T-helper 2 cell treated with Interferon-gamma antibody and Interleukin-4, amounts not matched to agents 100 ng/mL and 5 ng/mL, for 36 hours (primary cell): Measurements from ENCODE around the gene B4GALT2. TPM values are rescaled to one million over a fixed set of nuclear protein-coding genes. Genes with fewer than 3 reads are reported as not detected.

Experiments used
- intact Hi-C: fragments of 100-400 bp; cut with micrococcal nuclease; formaldehyde crosslinking; loops from one replicate; pipeline ENCODE4 v1.15.1; 2023
- total RNA-seq: library from RNA; stranded (reverse); gene quantifications from 2 replicates; pipeline ENCODE4 v1.2.3, GENCODE V29; 2022

B4GALT2 gene, protein sequence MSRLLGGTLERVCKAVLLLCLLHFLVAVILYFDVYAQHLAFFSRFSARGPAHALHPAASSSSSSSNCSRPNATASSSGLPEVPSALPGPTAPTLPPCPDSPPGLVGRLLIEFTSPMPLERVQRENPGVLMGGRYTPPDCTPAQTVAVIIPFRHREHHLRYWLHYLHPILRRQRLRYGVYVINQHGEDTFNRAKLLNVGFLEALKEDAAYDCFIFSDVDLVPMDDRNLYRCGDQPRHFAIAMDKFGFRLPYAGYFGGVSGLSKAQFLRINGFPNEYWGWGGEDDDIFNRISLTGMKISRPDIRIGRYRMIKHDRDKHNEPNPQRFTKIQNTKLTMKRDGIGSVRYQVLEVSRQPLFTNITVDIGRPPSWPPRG
- 20.1 and 21.1 TPM in 2 replicates for total RNA-seq

DNA sequence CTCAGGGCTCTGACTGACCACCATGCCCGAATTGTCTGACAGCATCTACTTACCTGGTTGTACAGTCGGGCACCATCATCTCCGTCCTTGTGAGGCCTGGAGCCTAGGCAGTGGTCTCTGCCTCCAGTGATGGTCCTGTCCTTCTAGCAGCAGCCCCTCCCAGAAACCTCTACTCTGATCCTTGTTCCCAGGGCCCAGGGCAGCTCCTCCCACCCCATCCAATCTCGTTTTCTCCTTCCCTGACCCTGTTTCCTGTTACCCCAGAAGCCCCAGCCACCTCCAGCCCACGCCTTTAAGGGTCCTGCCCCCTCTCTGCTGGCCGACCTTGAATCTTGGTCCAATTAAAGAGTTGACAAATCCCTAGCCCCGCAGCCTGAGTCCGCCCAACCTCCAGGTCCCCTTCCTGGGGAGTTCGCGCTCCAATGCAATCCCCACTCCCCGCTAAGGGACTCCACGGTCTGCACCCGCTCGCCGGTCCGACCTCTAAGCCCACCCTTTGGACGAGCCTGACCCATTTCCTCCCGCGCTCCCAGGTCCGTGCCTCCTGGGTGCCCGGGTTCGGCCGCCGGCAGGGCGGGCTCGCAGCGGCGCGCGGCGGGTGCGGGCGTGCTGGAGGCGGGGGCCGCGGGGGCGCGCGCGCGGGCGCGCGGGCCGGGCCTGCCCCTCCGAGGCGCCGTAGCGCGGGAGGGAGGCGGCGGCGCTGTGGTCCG, at the start of gene B4GALT2:
TSS of gene B4GALT2 (plus strand) at position 660 of the 710 bp plus-strand sequence. CDS start 1,951 bp downstream, outside the sequence.
- intact Hi-C loops: no loop called here

DNA sequence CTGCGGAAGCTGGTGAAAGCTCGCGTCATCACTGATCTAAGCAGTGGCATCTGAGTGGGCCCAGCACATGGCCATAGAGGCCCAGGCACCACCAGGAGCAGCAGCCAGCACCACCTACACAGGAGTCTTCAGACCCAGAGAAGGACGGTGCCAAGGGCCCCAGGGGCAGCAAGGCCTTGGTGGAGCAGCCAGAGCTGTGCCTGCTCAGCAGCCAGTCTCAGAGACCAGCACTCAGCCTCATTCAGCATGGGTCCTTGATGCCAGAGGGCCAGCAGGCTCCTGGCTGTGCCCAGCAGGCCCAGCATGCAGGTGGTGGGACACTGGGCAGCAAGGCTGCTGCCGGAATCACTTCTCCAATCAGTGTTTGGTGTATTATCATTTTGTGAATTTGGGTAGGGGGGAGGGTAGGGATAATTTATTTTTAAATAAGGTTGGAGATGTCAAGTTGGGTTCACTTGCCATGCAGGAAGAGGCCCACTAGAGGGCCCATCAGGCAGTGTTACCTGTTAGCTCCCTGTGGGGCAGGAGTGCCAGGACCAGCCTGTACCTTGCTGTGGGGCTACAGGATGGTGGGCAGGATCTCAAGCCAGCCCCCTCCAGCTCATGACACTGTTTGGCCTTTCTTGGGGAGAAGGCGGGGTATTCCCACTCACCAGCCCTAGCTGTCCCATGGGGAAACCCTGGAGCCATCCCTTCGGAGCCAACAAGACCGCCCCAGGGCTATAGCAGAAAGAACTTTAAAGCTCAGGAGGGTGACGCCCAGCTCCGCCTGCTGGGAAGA, 48.7 kb upstream of the B4GALT2 start:
- intact Hi-C loops: no loop called here

DNA sequence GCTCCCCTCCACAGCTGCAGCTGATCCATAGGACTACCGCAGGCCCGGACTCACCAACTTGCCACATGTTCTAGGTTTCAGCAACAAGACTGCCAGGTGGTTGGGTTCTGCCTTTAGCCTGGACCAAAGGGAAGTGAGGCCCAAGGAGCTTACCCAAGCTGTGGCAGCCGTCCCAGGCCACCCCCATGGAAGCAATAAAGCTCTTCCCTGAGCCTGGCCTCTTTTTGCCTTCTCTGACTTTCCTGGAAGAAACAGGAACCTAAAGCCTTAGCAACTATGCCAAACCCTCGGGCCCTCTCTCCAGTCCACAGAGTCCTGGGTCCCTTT, 48.1 kb upstream of the B4GALT2 start:
- intact Hi-C loops: no loop called here

DNA sequence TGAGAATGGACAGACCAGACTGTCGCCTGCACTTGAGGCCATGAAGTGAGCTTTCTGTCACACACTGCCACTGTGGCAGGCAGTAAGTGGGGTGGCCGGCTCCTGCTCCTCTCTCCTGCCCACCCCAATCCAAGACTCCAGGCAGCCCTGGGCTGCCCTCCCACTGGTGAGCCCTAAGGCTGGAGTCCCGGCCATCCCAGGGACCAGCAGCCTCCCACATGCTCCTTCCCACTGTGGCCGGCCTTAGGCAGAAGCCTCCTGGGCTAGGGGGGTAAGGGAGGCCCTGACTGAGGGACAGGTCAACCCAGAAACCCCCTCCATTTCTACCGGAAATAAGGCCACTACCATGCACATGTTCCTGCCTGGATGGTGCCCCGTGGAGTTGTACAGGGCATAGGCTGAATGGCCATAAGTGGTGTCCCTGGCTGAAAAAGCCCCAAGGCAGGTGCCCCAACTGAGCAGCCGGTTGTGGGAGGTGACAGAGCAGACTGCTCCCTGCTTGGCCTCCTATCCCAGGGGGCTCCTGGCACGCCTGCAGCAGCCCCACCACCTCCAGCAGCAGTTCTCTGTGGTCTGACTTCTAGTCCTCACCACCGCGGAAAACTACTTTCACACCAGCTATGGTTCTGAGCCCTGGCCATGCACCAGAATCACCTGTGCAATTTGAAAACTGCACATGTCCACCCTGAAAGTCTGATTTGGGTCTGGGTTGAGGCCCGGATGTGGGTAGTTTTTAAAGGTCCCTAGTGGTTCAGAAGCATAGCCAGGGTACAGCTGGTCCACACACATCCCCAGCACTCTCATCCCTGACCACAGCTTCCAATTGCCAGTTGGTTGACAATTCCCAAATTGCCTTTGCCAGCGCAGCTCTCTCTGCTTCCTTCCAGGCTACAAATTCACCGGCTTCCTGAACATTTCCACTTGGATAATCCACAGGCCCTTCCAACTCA, 47.0 kb upstream of the B4GALT2 start:
- intact Hi-C loops: no loop called here

DNA sequence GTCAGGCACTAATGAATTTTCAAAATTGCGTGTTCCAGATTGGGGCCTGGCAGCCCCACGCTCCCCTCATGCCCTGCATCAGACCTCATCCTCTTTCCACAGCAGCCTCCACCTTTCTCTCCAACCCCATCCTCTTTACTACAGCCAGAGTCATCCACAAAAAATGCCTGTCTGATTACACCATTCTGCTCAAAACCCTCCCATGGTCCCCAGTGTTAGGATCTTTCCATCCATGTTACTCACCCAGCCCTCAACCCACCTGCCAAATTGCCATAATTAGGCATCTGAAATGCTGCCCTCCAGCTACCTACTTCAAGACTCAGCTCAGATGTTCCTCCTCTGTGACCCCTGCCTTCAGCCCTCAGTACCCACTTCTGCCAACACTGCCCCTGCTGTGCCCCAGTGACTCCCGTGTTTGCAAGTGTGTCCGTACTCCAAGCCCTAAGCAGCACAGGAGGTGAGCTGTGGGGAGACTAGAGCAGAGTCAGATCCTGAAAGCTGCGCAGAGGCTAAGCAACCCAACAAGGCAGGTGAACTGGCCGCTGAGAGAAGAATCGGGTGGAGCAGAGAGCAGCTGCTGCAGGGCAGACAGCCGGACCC, 46.1 kb upstream of the B4GALT2 start:
- intact Hi-C loops: no loop called here

DNA sequence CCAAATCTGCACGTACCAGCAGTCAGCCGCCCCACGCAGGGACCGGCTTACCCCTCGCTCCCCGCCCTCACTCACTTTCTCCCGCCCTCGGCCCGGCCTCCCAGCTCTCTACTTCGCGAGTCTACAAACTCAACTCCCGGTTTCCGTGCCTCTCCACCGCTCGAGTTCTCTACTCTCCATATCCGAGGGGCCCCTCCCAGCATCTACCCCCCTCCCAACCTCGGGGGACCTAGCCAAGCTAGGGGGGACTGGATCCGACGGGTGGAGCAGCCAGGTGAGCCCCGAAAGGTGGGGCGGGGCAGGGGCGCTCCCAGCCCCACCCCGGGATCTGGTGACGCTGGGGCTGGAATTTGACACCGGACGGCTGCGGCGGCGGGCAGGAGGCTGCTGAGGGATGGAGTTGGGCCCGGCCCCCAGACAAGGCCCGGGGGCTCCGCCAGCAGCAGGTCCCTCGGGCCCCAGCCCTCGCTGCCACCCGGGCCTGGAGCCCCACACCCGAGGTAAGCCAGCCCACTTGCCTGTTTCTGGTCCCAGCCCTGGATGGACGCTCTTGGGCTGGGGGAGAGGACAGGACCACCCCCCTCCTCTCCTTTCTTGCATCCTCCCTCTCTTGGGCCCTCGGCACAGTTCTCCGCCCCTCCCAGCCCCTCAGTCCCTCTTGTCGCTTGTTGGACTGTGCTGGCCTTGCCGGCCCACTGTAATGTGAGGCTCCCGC, 45.5 kb upstream of the B4GALT2 start, which contains the start of gene ARTN:
TSS of gene ARTN (plus strand) at position 416 of the 715 bp plus-strand sequence. CDS start 1,856 bp downstream, outside the sequence.
- intact Hi-C loops: loop anchor here (1.0 kb wide), 2 partner anchors 170 to 404 kb away; no protein-coding TSS in a partner anchor

DNA sequence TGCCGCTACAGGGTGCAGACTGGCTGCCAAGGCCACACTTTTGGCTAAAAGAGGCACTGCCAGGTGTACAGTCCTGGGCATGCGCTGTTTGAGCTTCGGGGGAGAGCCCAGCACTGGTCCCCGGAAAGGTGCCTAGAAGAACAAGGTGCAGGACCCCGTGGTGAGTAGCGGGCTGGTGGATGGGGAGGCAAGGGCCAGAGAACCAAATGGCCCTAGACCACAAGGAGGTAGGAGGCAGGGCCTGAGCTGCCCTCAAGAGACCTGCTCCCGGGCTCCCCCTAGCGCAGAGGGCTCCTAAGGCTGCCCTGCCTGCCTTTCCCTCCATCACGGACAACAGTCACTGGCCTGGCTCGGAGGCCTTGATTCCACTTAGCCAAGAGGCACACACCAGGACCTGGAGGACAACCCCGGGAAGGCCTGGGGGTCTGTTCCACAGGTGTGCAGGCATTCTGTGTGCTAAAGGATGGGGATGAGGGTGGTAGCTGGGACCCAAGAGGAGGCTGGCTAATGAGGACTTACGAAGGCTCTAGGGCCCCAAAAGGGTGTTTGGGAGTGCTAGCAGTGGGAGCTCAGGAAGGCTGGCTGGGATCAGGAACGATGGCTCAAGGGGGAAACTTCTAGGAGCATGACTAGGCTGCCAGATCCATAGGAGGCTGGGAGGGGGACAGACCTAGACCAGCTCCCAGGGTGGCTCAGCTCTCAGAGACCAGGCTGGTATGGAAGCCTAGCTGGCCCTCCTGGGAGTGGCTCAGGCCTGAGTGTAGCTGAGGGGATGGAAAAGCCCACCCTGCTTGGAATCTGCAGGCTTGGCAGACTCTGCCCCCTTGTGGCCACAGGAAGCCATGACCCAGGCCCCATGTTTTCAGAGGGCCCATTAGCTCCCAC, 44.7 kb upstream of the B4GALT2 start:
- intact Hi-C loops: loop anchor here (1.0 kb wide), 2 partner anchors 171 to 405 kb away; no protein-coding TSS in a partner anchor

DNA sequence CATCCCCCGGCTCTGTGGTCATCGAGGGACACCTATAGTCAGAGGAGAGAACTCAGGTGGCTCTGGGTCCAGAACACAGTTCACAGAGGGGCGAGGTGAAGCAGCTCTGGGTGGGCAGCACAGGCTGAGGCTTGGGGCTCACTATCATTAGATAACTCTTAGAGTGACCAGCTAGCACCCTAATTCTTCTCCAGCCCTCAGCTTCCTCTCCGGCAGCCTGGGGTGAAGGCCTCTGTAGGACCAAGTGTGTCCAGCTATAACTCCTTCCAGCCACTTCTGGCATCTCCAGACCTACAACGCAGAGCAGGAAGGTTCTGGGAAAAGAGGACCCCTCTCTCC, 44.1 kb upstream of the B4GALT2 start:
- intact Hi-C loops: loop anchor here (1.0 kb wide), 2 partner anchors 172 to 406 kb away; no protein-coding TSS in a partner anchor

DNA sequence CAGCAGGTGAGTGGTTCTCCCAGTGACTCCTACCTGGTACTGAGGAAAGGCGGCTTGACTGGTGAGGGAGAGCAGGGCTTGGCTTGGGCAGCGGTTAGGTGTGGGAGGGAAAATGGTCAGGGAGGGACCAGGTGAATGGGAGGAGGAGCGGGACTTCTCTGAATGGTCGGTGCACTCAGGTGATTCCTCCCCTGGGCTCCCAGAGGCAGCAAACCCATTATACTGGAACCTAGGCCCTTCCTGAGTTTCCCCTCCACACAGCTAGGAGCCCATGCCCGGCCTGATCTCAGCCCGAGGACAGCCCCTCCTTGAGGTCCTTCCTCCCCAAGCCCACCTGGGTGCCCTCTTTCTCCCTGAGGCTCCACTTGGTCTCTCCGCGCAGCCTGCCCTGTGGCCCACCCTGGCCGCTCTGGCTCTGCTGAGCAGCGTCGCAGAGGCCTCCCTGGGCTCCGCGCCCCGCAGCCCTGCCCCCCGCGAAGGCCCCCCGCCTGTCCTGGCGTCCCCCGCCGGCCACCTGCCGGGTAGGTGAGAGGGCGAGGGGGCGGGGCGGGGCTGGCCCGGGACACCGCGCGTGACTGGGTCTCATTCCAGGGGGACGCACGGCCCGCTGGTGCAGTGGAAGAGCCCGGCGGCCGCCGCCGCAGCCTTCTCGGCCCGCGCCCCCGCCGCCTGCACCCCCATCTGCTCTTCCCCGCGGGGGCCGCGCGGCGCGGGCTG, 43.1 kb upstream of the B4GALT2 start:
- intact Hi-C loops: no loop called here

DNA sequence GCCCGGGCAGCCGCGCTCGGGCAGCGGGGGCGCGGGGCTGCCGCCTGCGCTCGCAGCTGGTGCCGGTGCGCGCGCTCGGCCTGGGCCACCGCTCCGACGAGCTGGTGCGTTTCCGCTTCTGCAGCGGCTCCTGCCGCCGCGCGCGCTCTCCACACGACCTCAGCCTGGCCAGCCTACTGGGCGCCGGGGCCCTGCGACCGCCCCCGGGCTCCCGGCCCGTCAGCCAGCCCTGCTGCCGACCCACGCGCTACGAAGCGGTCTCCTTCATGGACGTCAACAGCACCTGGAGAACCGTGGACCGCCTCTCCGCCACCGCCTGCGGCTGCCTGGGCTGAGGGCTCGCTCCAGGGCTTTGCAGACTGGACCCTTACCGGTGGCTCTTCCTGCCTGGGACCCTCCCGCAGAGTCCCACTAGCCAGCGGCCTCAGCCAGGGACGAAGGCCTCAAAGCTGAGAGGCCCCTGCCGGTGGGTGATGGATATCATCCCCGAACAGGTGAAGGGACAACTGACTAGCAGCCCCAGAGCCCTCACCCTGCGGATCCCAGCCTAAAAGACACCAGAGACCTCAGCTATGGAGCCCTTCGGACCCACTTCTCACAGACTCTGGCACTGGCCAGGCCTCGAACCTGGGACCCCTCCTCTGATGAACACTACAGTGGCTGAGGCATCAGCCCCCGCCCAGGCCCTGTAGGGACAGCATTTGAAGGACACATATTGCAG, 42.4 kb upstream of the B4GALT2 start:
- intact Hi-C loops: no loop called here

DNA sequence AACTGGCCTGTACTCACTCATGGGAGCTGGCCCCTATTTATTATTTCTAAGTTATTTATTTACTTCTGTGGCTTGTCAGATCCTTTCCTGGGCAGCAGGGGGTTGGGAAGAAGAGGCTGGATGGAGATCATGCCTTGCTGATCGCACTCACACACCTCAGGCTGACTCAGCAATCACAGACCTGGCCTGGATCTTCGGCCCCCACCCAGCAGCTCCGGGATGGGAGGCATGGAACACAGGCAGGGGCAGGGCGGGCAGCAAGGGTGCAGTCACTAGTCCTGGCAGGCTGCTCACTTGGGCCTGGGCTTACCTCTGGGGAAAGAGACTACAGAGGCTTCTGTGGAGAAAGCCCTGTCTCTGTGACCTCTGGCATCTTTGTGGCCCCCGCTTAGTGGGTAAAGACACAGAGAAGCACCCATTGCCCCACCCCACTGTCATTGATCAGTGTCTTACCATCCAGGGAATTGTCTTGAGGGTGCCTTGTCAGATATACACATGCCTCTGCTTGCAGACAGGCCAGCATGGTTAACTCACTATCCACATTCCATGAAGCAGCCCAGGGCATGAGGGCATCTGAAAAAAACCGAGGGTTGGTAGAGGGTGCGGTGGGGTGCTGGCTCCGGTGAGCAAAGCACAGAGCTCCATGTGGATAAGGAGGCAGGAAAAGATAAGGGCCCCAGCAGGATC, 41.7 kb upstream of the B4GALT2 start:
- intact Hi-C loops: no loop called here

DNA sequence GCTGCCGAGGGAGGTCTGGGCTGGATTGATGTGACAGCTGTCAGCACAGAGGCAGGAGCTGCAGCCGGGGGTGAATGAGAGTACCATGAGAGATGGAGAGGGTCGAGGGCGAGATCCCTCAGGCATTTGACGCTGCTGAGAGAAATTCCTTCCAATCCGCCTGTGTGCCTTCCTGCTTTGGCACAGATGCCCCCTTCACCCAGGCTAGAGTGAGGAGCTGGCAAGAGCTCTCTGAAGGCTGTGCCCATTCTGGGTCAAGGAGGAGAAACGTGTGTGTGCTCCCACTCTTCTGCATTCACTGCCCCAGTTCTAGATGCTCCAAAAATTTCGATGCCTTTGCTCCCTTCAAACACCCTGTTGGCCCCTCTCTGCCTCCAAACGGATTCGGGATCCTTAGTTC, 40.6 kb upstream of the B4GALT2 start:
- intact Hi-C loops: no loop called here

DNA sequence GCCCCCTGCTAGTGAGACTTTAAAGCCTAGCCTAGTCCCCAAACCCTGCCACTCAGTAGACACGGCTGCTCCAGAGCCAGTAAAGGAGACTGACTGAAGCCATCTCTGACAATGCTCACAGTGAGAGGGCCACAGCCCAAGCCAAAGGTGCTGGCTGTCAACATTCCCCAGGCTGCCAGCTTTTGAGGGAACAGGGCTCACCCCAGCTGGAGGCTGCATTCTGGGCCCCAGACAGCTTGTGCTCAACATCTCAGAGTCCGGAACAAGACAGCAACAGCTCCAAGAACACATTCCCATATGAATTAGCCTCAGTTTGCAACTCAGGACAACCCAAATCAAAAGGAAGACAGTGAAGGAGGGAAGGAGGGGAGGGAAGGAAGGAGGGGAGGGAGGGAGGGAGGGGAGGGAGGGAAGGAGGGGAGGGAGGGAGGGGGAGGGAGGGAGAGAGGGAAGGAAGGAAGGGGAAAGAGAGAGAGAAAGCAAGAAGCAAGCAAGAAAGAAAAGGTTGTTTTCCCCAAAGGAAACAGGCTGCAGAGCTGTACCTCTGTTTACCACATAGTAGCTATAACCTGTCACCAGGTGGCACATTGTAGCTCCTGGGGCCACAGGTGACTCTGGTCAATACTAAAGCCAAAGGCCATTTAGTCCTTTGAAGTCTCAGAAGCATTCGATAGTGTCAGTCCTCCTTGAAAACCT, 40.0 kb upstream of the B4GALT2 start:
- intact Hi-C loops: no loop called here

DNA sequence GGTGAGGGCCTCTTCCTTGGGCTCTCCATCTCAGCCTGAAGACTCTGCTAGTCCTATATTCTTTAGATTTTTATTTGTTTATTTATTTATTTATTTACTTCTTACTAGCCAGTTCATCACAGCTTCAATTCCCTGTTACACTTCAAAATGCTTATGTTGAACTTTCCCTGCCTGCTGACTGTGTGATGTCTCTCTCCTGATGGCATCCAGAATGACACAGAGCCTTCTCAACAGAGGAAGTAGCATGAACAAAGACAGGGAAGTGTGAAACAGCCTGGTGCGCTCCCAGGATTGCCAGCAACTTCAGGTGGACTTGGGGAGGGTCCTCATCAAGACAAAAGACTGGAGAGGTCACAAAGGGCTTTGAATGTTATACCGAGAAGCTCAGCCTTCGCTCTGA, 36.6 kb upstream of the B4GALT2 start:
- intact Hi-C loops: loop anchor here (10.0 kb wide), 2 partner anchors 92 to 288 kb away; partner anchors contain the start of genes KDM4A and SLC6A9

DNA sequence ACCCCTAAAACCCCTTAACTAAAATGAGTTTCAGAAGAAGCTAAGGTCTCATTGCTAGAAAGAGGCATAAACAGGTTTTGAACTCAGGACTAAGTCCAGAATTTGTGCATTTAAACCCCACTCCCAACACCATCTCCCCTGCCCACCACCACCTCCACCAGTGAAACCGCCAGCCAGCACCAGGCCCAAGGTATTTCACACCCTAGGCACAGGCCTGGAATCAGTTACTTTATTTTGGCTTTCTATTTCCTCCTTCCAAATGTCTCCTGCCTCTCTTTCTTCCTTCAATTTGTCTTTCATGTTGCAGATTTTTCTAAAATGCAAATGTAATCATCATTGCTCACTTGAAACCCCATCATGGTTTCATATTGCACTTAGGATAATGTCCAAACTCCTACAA, 34.1 kb upstream of the B4GALT2 start:
- intact Hi-C loops: loop anchor here (10.0 kb wide), 2 partner anchors 90 to 290 kb away; partner anchors contain the start of genes KDM4A and SLC6A9
